Psoas muscle (tissue), 8 donors: ENCODE results near the gene SOCS1. TPM values are rescaled to one million over a fixed set of nuclear protein-coding genes. Genes with fewer than 3 reads are reported as not detected.

Experiments
- ATAC-seq, 4 donors: fragments of 200-7000 bp; cut with Tn5 transposase; one replicate each; pipeline ENCODE4 v1.9.1; 2020; ENCODE audit warnings: moderate library complexity in 3 of 4, mild to moderate bottlenecking in 2 of 4
- DNase-seq, 2 donors: peaks; one replicate each; pipeline ENCODE4 v3.0.0-alpha.2; 2020
- H3K27ac ChIP-seq: fragments of 200-600 bp; one replicate; pipeline ENCODE4 v1.8.0; 2022
- H3K27me3 ChIP-seq, 3 donors: fragments of 200-600 bp in 1 of 3; one replicate each; pipeline versions ENCODE4 v1.6.1 to v1.8.0; 2013 to 2022; ENCODE audit warnings: low read length in 2 of 3, mild to moderate bottlenecking in 2 of 3, moderate library complexity in 1 of 3; ENCODE audit not compliant: insufficient read depth in 3 of 3
- H3K36me3 ChIP-seq, 2 donors: fragments of 200-600 bp in 1 of 2; one replicate each; pipeline versions ENCODE4 v1.6.1 to v1.8.0; 2013 to 2022; ENCODE audit warnings: low read depth in 1 of 2, mild to moderate bottlenecking in 1 of 2, moderate library complexity in 1 of 2; ENCODE audit not compliant: insufficient read depth in 1 of 2
- H3K4me1 ChIP-seq: fragments of 200-600 bp; one replicate; pipeline ENCODE4 v1.8.0; 2022
- H3K4me3 ChIP-seq: fragments of 200-600 bp; one replicate; pipeline ENCODE4 v1.8.0; 2022; ENCODE audit warnings: mild to moderate bottlenecking
- H3K9me3 ChIP-seq: fragments of 200-600 bp; one replicate; pipeline ENCODE4 v1.8.0; 2022
- CTCF ChIP-seq: fragments of 200-600 bp; IDR thresholded peaks from one replicate; pipeline ENCODE4 v1.8.0; 2022; ENCODE audit warnings: antibody characterized with exemption
- WGBS, 3 donors: extraction: QIAGEN DNeasy Blood & Tissue Kit; methylation state at CpG; one replicate each; pipeline versions ENCODE4 v1.1.6 to v1.1.7; 2013; 5-methylcytosine and 5-hydroxymethylcytosine counted together
- intact Hi-C, 2 donors: fragments of 100-400 bp; cut with DNase I; formaldehyde crosslinking; loops; one replicate each; pipeline versions ENCODE4 v1.11.0 to v1.14.2; 2022
- polyA plus RNA-seq, 3 donors: library from polyadenylated mRNA; stranded (reverse); fragments of 200-250 nt; gene quantifications; one replicate each; pipeline ENCODE4 v1.2.3, GENCODE V29; 2013
- total RNA-seq, 4 donors: library from RNA; stranded (reverse); fragmentation: NEBNext Ultra II Directional in 2 of 4; extraction: Animal tissue kit (Norgen Biotek cat#: 25700) in 2 of 4; gene quantifications; one replicate each; pipeline versions ENCODE4 v1.2.1 to v1.2.4, GENCODE V29; 2021 to 2023
- donor health status: healthy with polysubstance abuse.
- donor health status: DM: no; HTN: no; CAD: no; lungs with moderate emphysema.
- donor health status: Bipolar disorder and iron deficiency.
- donor health status: healthy.
- donor health status: DM: yes; HTN: yes; CAD: no.
- donor health status: DM: no; HTN: no; CAD: no.
- donor health status: DM: no; HTN: no; CAD: no.
- donor health status: DM: yes; HTN: yes; CAD: no.

SOCS1 gene
- total and polyA plus RNA-seq, 7 donors: 0.44 to 12.6 (median 2.1) TPM

DNA sequence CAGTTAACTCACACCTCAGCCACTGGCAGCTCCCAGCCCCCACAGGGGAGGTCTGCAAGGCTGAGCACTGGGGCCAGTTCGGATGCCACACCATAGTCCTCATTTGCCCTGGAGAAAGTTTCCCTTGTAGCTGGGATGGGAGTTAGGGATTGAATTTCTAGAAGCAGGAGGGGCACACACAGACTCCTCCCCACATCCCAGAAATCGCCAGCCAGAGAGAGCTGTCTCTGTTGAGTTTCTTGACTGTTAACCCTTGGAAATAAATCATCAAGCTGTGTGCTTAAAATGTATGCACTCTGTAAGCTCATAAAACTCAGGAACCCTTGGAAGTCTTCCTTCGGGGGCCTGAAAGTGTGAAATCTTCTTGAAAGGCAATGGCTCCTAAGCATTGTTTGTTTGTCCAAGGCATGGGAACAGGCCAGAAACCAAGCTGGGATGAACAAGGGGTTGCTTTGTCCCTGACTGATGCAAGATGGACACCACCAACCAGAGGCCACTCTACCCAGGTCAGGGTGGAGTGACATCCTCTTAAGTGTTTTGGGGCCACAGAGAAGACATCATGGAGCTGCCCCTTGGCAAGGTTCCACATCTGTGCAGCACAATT lies 17.8 kb upstream of the SOCS1 start:
- 52 to 55% (median 54%) methylated on average over 3 of the region's 3 CpGs for WGBS, 3 donors
- H3K9me3 ChIP-seq: no peaks in the 10 kb centered on the region
- DNase-seq (no peak), ATAC-seq (no peak)
- no peaks in the 10 kb centered on the region for H3K4me1 ChIP-seq
- no peaks in the 10 kb centered on the region for H3K36me3 ChIP-seq
- intact Hi-C loops: no loop called here
- no peaks in the 10 kb centered on the region for H3K27me3 ChIP-seq
- H3K4me3 ChIP-seq: no peak overlapping the region
- no peak for TF ChIP-seq CTCF
- H3K27ac ChIP-seq: no peak overlapping the region

GRCh38 chr16:11272921-11273720 lies 17.1 kb upstream of the SOCS1 start, which contains the start of gene PRM3:
PRM3 (minus strand) TSS chr16:11273629; CDS start chr16:11273595, 34 bp downstream.
- no peak for DNase-seq
- no peak for ATAC-seq
- Histone ChIP-seq H3K36me3 (no peaks in the 10 kb centered on the region), H3K9me3 (no peaks in the 10 kb centered on the region), H3K27me3 (no peaks in the 10 kb centered on the region), H3K4me1 (no peaks in the 10 kb centered on the region), H3K27ac (no peak within 1 kb of the TSS), H3K4me3 (no peak within 1 kb of the TSS)
- intact Hi-C loops: no loop called here
- WGBS, 3 donors: 72 to 77% (median 74%) methylated on average over 30 of the region's 30 CpGs
- no peak for TF ChIP-seq CTCF

- Histone ChIP-seq H3K9me3 (no peaks in the 10 kb centered on the region), H3K36me3 (no peaks in the 10 kb centered on the region), H3K27ac (no peak overlapping the region), H3K27me3 (no peaks in the 10 kb centered on the region), H3K4me1 (no peaks in the 10 kb centered on the region), H3K4me3 (no peak overlapping the region)
- WGBS, 3 donors: 84 to 92% (median 88%) methylated on average over 6 of the region's 6 CpGs
- DNase-seq (no peak), ATAC-seq (no peak)
- TF ChIP-seq CTCF: no peak
- intact Hi-C loops: no loop called here
Measured at GRCh38 chr16:11272484-11272883, 16.5 kb upstream of the SOCS1 start.

- Histone ChIP-seq H3K9me3 (no peaks in the 10 kb centered on the region), H3K4me3 (no peak overlapping the region), H3K4me1 (no peaks in the 10 kb centered on the region), H3K27ac (no peak overlapping the region), H3K36me3 (no peaks in the 10 kb centered on the region), H3K27me3 (no peaks in the 10 kb centered on the region)
- intact Hi-C loops: no loop called here
- WGBS, 3 donors: 92 to 94% (median 92%) methylated on average over 10 of the region's 10 CpGs
- TF ChIP-seq CTCF: no peak
- ATAC-seq (no peak), DNase-seq (no peak)
Measured at GRCh38 chr16:11271610-11272009, 15.6 kb upstream of the SOCS1 start.
